GM23338 (cell line): Measurements from ENCODE around the gene ITGA4. TPM values are rescaled to one million over a fixed set of nuclear protein-coding genes. Genes with fewer than 3 reads are reported as not detected.

ENCODE experiments used
- ATAC-seq: fragments of 200-7000 bp; cut with Tn5 transposase; 3 replicates; pipeline ENCODE4 v1.9.1; 2020
- DNase-seq: peaks from one replicate; pipeline ENCODE4 v3.0.0-alpha.2; 2015; ENCODE audit warnings: low spot score
- H2AFZ ChIP-seq: fragments of 200-600 bp; sonication (generic); 2 replicates; pipeline ENCODE4 v1.8.0; 2016; ENCODE audit warnings: antibody characterized with exemption, mild to moderate bottlenecking, moderate library complexity
- H3F3A ChIP-seq: fragments of 200-600 bp; sonication (generic); replicated peaks from 2 replicates; pipeline ENCODE4 v1.8.0; 2017; ENCODE audit warnings: antibody characterized with exemption, mixed run types, low read depth
- H3K27ac ChIP-seq: fragments of 200-600 bp; sonication (generic); 2 replicates; pipeline ENCODE4 v1.6.1; 2016; ENCODE audit warnings: low read depth
- H3K27me3 ChIP-seq: fragments of 200-600 bp; sonication (generic); 2 replicates; pipeline ENCODE4 v1.8.0; 2016; ENCODE audit warnings: mild to moderate bottlenecking, mixed run types, moderate library complexity; ENCODE audit not compliant: insufficient read depth
- H3K36me3 ChIP-seq: fragments of 200-600 bp; sonication (generic); 2 replicates; pipeline ENCODE4 v1.8.0; 2016; ENCODE audit warnings: mild to moderate bottlenecking; ENCODE audit not compliant: insufficient read depth
- H3K4me1 ChIP-seq: fragments of 200-600 bp; sonication (generic); 2 replicates; pipeline ENCODE4 v1.8.0; 2016; ENCODE audit warnings: mild to moderate bottlenecking, moderate library complexity; ENCODE audit not compliant: insufficient read depth
- H3K4me2 ChIP-seq: fragments of 200-600 bp; sonication (generic); 2 replicates; pipeline ENCODE4 v1.7.1; 2017; ENCODE audit warnings: mixed run types
- H3K4me3 ChIP-seq: fragments of 200-600 bp; sonication (generic); 2 replicates; pipeline ENCODE4 v1.6.1; 2016; ENCODE audit warnings: mixed run types
- H3K79me2 ChIP-seq: fragments of 200-600 bp; sonication (generic); replicated peaks from 2 replicates; pipeline ENCODE4 v1.8.0; 2017; ENCODE audit warnings: mild to moderate bottlenecking; ENCODE audit not compliant: insufficient read depth
- H3K9me2 ChIP-seq: fragments of 200-600 bp; sonication (generic); 2 replicates; pipeline ENCODE4 v1.8.0; 2017; ENCODE audit not compliant: insufficient read depth
- H4K20me1 ChIP-seq: fragments of 200-600 bp; sonication (generic); replicated peaks from 2 replicates; pipeline ENCODE4 v1.8.0; 2017; ENCODE audit warnings: mild to moderate bottlenecking; ENCODE audit not compliant: insufficient read depth
- H3K27ac Mint-ChIP-seq: 2 replicates; pipeline ENCODE4 v1.8.0; 2020; ENCODE audit warnings: inconsistent platforms, mild to moderate bottlenecking, moderate library complexity, mixed read lengths
- H3K27me3 Mint-ChIP-seq: 3 replicates; pipeline ENCODE4 v1.8.0; 2022; ENCODE audit warnings: low read depth, mild to moderate bottlenecking, moderate library complexity, mixed read lengths, inconsistent platforms; ENCODE audit not compliant: insufficient read depth, poor library complexity
- H3K36me3 Mint-ChIP-seq: 3 replicates; pipeline ENCODE4 v1.8.0; 2021; ENCODE audit warnings: low read depth, mild to moderate bottlenecking, inconsistent platforms, moderate library complexity, mixed read lengths
- H3K4me1 Mint-ChIP-seq: 3 replicates; pipeline ENCODE4 v1.8.0; 2020; ENCODE audit warnings: mild to moderate bottlenecking, inconsistent platforms, mixed read lengths
- H3K4me3 Mint-ChIP-seq: 3 replicates; pipeline ENCODE4 v1.8.0; 2021; ENCODE audit warnings: moderate library complexity, mild to moderate bottlenecking, inconsistent platforms, mixed read lengths
- H3K9me3 Mint-ChIP-seq: 3 replicates; pipeline ENCODE4 v1.8.0; 2020; ENCODE audit warnings: moderate library complexity, mild to moderate bottlenecking, inconsistent platforms, mixed read lengths
- CREB1 ChIP-seq: fragments of 250-450 bp; sonication (Bioruptor Pico); IDR thresholded peaks from 2 replicates; pipeline ENCODE4 v1.5.0; 2020; ENCODE audit warnings: low read depth, mild to moderate bottlenecking, moderate library complexity
- ETS1 ChIP-seq: IDR thresholded peaks from 2 replicates; pipeline ENCODE4 v1.6.1; 2016; ENCODE audit warnings: antibody characterized with exemption
- EZH2phosphoT487 ChIP-seq: fragments of 200-600 bp; sonication (generic); IDR thresholded peaks from one replicate; pipeline ENCODE4 v1.8.1; 2018; ENCODE audit warnings: antibody characterized with exemption; ENCODE audit not compliant: unreplicated experiment
- JUNB ChIP-seq: IDR thresholded peaks from one replicate; pipeline ENCODE4 v1.6.1; 2016; ENCODE audit warnings: antibody characterized with exemption; ENCODE audit not compliant: unreplicated experiment
- NANOG ChIP-seq: IDR thresholded peaks from 2 replicates; pipeline ENCODE4 v1.6.1; 2016; ENCODE audit warnings: antibody characterized with exemption, borderline replicate concordance
- POLR2AphosphoS5 ChIP-seq: IDR thresholded peaks from 2 replicates; pipeline ENCODE4 v1.6.1; 2016; ENCODE audit warnings: antibody characterized with exemption, low read depth
- REST ChIP-seq: IDR thresholded peaks from one replicate; pipeline ENCODE4 v1.6.1; 2018; ENCODE audit warnings: antibody characterized with exemption; ENCODE audit not compliant: unreplicated experiment
- STAT1 ChIP-seq: IDR thresholded peaks from one replicate; pipeline ENCODE4 v1.6.1; 2016; ENCODE audit warnings: antibody characterized with exemption; ENCODE audit not compliant: unreplicated experiment
- ZNF114 ChIP-seq: fragments of 250-450 bp; sonication (Bioruptor Pico); IDR thresholded peaks from 2 replicates; pipeline ENCODE4 v1.5.0; 2020; ENCODE audit warnings: mild to moderate bottlenecking, moderate library complexity
- ZNF462 ChIP-seq: fragments of 250-450 bp; sonication (Bioruptor Pico); IDR thresholded peaks from 2 replicates; pipeline ENCODE4 v1.5.0; 2020; ENCODE audit warnings: mild to moderate bottlenecking, moderate library complexity
- polyA plus RNA-seq: library from polyadenylated mRNA; unstranded; fragments of >200 nt; fragmentation: Nextera tagmentation; extraction: Ambion mirVana; gene quantifications from 2 replicates; pipeline ENCODE4 v1.2.1, GENCODE V29; 2016
- total RNA-seq: library from RNA; depleted of rRNA; stranded (reverse); fragments of >200 nt; shearing (Covaris generic); gene quantifications from 2 replicates; pipeline ENCODE4 v1.2.3, GENCODE V29; 2014

ITGA4 gene
- total and polyA plus RNA-seq, 2 experiments from 2014 or later, result 1.2 to 4.6 TPM

GRCh38 chr2:181523756-181524155 lies 66.6 kb downstream of the ITGA4 start (continued):
- TF ChIP-seq ETS1 (no peak), STAT1 (no peak), REST (no peak), CREB1 (CRISPR knock-in tag) (no peak), EZH2phosphoT487 (no peak), NANOG (no peak)

- no peaks in the 10 kb centered on the region for H3K27me3 ChIP-seq
- Mint-ChIP-seq H3K4me3 (no peak overlapping the region), H3K9me3 (no peaks in the 10 kb centered on the region), H3K27ac (no peak overlapping the region), H3K4me1 (no peaks in the 10 kb centered on the region), H3K27me3 (peaks cover 6% of the 10 kb centered on the region), H3K36me3 (no peaks in the 10 kb centered on the region)
- no peak overlapping the region for H3K4me3 ChIP-seq
- H3K4me1 ChIP-seq, result no peaks in the 10 kb centered on the region
- no peak overlapping the region for H2AFZ ChIP-seq
- no peaks in the 10 kb centered on the region for H4K20me1 ChIP-seq
- H3K27ac ChIP-seq, result no peak overlapping the region
- no peaks in the 10 kb centered on the region for H3K79me2 ChIP-seq
- H3K36me3 ChIP-seq, result no peaks in the 10 kb centered on the region
- ATAC-seq (no peak), DNase-seq (no peak)
- no peak for TF ChIP-seq JUNB
- TF ChIP-seq ZNF114, result no peak
- no peak for TF ChIP-seq CREB1 (CRISPR knock-in tag)
- no peak for TF ChIP-seq NANOG
- no peak for TF ChIP-seq STAT1
- TF ChIP-seq POLR2AphosphoS5, result no peak
- H3K9me2 ChIP-seq, result no peaks in the 10 kb centered on the region
- no peak overlapping the region for H3K4me2 ChIP-seq
- H3F3A ChIP-seq, result no peaks in the 10 kb centered on the region
Observed at GRCh38 chr2:181526014-181526413, 68.8 kb downstream of the ITGA4 start.

- Mint-ChIP-seq H3K4me3 (no peak overlapping the region), H3K9me3 (no peaks in the 10 kb centered on the region), H3K27me3 (peaks cover 3% of the 10 kb centered on the region), H3K4me1 (no peaks in the 10 kb centered on the region), H3K36me3 (no peaks in the 10 kb centered on the region), H3K27ac (no peak overlapping the region)
- H3F3A ChIP-seq, result no peaks in the 10 kb centered on the region
- no peaks in the 10 kb centered on the region for H3K36me3 ChIP-seq
- H2AFZ ChIP-seq, result no peak overlapping the region
- H3K4me1 ChIP-seq, result no peaks in the 10 kb centered on the region
- H3K4me3 ChIP-seq, result no peak overlapping the region
- H3K9me2 ChIP-seq, result no peaks in the 10 kb centered on the region
- H3K27ac ChIP-seq, result no peak overlapping the region
- no peak overlapping the region for H3K4me2 ChIP-seq
- no peaks in the 10 kb centered on the region for H3K27me3 ChIP-seq
- H3K79me2 ChIP-seq, result no peaks in the 10 kb centered on the region
- no peaks in the 10 kb centered on the region for H4K20me1 ChIP-seq
- no peak for DNase-seq
- no peak for ATAC-seq
- TF ChIP-seq STAT1 (no peak), ZNF114 (no peak), ZNF462 (CRISPR knock-in tag) (no peak), EZH2phosphoT487 (no peak), NANOG (no peak)
Observed at GRCh38 chr2:181527058-181527457, 69.9 kb downstream of the ITGA4 start.
